GM18868 (cell line): ENCODE data around the gene CPB1.

ENCODE experiments used
- ATAC-seq: cut with Tn5 transposase; IDR thresholded peaks from one replicate; pipeline ENCODE4 v1.9.1; 2021; ENCODE audit warnings: mild to moderate bottlenecking, moderate library complexity; ENCODE audit not compliant: unreplicated experiment

CPB1 gene

GRCh38 chr3:148828136-148828690 lies 602 bp downstream of the CPB1 start:
- no peak for ATAC-seq

DNA sequence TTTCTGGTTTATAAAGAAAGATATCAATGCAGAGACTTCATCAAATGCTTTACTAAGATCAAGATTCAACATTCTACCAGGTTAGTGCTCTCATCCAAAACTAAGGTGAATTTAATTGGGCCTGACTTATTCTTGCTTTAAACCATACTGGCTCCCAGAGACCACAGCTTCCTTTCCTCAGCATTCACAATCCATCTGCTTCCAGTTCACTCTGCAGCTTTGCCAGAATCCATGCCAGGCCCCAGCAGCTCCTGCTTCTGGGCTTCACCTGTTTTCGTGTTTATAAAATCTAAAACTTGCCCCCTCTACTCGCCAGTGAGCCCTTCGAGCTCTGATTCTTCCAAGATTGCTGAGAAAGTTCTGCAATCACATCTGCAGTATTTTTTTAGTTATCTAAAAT lies 2.3 kb downstream of the CPB1 start:
- ATAC-seq = no peak

GRCh38 chr3:148833223-148833622 lies 5.6 kb downstream of the CPB1 start:
- ATAC-seq = no peak

DNA sequence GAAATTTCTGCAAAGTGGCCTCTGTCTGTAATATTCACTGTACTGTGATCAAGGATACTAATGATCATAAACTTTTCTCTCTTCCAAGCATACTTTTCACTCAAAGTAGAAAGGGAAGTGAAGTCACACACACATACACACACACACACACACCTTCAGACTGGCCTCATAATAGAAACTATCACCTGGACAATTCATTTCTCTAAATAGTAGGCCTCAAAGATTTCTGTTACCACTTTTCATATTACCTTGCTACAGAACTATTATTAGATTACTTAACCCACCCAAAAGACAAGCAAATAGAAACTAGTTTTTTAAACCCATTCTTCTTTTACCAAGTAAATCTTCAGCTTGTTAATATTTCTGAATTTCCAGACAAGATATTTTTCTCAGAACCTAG lies 12.2 kb downstream of the CPB1 start:
- ATAC-seq = no peak

DNA sequence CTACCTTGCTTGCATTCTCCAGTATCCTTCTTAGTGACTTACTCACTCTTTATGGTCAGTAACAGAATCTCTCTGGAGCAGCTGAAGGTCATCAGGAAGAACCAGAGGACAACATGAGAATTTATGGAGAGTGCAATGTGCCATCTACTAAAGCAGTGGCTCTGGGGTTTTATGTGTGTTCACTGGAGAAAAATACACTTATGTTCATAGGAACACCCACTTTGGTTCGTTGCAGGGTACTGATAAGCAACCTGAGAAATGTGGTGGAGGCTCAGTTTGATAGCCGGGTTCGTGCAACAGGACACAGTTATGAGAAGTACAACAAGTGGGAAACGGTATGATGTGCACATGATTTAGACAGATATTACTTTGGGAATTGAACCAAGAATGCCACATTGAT lies 12.8 kb downstream of the CPB1 start:
- ATAC-seq = no peak

DNA sequence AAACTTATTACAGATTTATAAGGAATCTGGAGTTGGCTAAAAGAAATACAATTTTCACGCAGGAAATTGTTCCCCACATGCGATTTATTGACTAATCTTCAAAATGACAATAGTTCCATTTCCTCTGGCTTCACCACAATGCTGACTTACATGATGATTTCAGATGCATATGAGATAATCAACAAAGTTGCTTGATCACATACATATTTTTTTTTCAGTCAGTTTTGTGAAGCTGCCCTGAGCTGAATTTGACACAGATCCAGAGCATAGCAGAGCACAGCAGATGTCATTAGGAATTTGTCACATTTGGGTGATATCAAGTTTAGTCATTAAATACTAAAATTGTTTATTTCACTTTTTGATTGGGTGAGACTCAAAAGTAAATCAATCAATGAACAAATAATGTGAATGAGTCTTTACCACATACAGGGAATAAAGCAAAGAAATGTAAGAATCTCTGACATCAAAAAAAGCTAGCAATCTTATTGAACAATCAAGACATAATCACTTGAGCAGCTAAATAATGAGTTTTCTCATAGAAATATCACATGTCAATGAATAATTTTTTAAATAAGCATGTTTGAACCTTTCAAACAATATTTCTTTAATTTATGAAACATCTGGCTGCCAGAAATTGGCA lies 18.3 kb downstream of the CPB1 start:
- ATAC-seq = no peak

DNA sequence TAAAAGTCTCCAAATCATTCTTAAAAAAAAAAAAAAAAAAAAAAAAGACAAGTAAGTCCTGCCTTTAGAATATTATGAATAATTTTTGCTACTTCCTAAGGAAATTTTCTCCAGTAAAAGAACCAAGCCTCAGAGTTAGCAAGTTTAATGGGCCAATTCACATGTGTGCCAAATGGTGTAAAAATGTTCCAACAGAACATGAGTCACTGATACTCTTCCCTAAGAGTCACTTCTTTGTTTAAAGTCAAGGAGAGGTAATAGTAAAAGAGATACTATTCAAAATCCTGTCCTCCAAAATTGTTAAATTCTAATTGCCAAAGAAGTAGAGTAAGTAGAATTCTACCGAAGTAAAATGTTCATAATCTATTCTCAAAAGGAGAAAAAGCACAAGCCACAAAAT lies 19.7 kb downstream of the CPB1 start:
- no peak for ATAC-seq

- ATAC-seq = no peak
Observed at GRCh38 chr3:148848410-148848809, 20.8 kb downstream of the CPB1 start.

GRCh38 chr3:148852271-148852992 lies 24.8 kb downstream of the CPB1 start:
- ATAC-seq = no peak

- no peak for ATAC-seq
Observed at GRCh38 chr3:148853076-148853475, 25.5 kb downstream of the CPB1 start.

- ATAC-seq = no peak
Observed at GRCh38 chr3:148854061-148854460, 26.4 kb downstream of the CPB1 start.

GRCh38 chr3:148856384-148856783 lies 28.8 kb downstream of the CPB1 start:
- no peak for ATAC-seq

DNA sequence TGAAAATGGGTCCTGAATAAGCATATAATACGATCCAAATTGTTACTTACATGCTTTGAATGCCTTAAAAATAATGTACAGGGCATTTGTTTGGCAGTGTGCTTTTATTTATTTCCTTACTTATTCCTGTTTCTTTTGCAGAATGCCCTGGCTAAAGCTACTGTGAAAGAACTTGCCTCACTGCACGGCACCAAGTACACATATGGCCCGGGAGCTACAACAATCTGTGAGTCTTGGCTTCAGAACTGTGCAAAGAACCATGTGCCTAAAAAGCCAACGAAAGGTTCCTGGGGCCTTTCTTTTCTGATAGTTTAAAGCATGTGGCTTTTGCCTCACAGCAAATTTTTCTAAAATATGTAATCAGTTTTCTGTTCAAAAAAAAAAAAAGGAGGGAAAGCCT lies 29.7 kb downstream of the CPB1 start:
- no peak for ATAC-seq

DNA sequence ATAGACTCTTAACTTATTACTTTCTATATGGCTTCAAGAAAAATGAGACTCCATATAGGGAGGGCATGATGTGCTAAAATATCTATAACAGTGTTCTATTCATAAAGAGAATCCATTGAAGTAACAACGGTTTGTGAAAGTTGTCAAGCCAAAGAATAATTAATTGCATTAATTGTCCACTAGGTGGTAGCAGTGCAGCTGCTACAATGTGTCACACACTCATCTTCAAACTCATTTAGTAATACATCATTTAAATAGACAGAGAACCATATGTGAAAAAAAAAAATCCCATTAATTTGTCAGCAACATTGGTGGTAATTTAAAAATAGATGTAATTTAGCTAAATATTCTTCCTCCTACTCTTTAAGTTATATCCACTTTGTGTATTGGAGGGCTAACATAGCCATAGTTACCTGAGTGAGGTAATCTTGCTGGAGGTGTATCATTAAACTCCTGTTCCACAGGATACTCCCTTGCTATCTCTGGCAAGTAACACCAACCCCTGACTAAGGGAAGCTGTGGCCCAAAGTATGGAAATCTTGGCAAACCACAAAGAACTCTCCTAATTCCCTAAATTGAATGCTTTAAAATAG lies 33.8 kb downstream of the CPB1 start:
- peak; percentile 79 for ATAC-seq

DNA sequence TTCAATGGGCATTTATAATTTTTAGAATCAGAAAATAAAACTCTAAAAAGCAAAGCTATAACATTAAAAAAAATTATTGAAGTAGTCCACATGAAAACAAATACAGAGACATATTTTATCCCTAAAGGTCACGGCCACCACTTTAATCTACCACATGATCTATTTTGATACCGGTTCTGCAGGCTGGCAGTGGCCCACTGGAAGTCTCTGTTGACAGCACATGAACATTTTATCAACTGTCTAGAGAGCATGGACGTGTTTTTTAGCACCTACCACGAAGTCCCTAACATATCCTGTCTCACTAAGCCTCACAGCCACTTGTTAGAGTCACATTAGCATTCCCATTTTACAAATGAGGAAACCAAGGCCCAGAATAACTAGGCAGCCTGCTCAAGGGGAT lies 35.7 kb downstream of the CPB1 start:
- no peak for ATAC-seq

- ATAC-seq = no peak
Observed at GRCh38 chr3:148863814-148864213, 36.2 kb downstream of the CPB1 start.

GRCh38 chr3:148865049-148865448 lies 37.4 kb downstream of the CPB1 start, which contains the start of gene CPA3:
Gene CPA3, plus strand, starts transcription at chr3:148865296. Its CDS starts 12 bp downstream, at chr3:148865308.
- no peak for ATAC-seq

- no peak for ATAC-seq
Observed at GRCh38 chr3:148866261-148866660, 38.6 kb downstream of the CPB1 start.

DNA sequence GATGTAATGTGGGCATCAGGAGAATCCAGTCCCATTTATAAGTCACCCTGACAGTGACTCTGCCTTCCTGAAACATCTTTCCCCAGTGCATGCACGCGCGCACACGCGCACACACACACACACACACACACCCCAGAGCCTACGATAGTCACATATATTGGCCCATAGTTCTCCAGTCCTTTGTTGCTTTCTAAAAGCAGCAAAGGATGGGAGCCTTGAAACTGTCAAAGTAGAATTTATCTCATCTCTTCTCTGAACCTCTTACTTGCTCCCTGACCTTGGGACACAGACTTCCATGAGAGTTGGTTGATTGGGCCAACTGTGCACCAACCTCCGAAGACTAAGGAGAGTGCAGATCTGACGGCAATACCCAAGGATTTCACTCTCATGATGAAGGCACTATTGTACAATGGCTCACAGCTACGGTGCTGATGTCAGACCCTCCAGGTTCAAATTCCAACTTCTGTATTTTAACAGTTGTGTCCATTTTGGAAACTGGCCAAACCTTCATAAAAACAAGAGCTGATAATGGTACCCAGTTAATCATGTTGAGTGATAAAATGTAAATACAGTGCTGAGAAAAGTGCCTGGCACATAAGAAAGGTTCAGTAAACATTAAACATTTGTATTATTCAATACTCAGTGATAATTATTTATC lies 45.8 kb downstream of the CPB1 start:
- no peak for ATAC-seq

DNA sequence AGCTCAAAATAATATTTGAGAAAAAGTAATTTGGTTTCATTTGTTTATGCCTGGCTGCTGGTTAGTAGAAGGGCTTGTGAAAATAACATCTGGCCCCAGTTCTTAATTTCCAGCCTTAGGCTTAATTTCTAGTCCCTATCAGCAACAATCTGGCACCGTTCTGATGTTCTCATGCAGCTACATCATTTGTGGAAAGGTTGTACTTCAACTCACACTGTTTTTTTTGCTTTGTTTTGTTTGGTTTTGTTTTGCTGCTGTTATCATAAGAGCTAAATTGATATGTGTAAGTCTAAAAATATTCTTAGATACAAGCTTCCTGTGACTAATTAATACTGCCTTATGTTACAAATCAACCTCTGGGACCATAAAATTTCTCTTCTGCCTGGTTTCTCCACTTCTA lies 46.4 kb downstream of the CPB1 start:
- ATAC-seq = no peak

GRCh38 chr3:148878095-148878494 lies 50.5 kb downstream of the CPB1 start:
- ATAC-seq = no peak
